ENCODE results near the gene TMEM201.

The TMEM201 gene

GRCh38 chr1:9595156-9595967, 6.7 kb downstream of the TMEM201 start:
- Histone ChIP-seq H3K27ac (ENCODE audit: low read depth, low read length) (no peak overlapping the region), H3F3A (ENCODE audit: control insufficient read depth, insufficient read depth) (no peaks in the 10 kb centered on the region), H3K4me2 (ENCODE audit: low read length) (no peak overlapping the region), H4K20me1 (ENCODE audit: control insufficient read depth, insufficient read depth, low read depth, low read length) (peaks cover 23% of the 10 kb centered on the region), H3K4me1 (ENCODE audit: control insufficient read depth, low read length) (peaks cover 37% of the 10 kb centered on the region), H3K9me3 (ENCODE audit: control insufficient read depth, insufficient read depth, low read length) (no peaks in the 10 kb centered on the region), H3K79me2 (ENCODE audit: control insufficient read depth, low read length) (peaks cover 65% of the 10 kb centered on the region), H3K27me3 (ENCODE audit: control insufficient read depth, low read length) (no peaks in the 10 kb centered on the region), H3K36me3 (ENCODE audit: control insufficient read depth, low read length) (peaks cover 46% of the 10 kb centered on the region), H3K9me2 (replicated peaks; ENCODE audit: control insufficient read depth, low read length) (no peaks in the 10 kb centered on the region), H3K4me3 (ENCODE audit: low read length) (no peak overlapping the region)
- TF ChIP-seq, protein P1, sequence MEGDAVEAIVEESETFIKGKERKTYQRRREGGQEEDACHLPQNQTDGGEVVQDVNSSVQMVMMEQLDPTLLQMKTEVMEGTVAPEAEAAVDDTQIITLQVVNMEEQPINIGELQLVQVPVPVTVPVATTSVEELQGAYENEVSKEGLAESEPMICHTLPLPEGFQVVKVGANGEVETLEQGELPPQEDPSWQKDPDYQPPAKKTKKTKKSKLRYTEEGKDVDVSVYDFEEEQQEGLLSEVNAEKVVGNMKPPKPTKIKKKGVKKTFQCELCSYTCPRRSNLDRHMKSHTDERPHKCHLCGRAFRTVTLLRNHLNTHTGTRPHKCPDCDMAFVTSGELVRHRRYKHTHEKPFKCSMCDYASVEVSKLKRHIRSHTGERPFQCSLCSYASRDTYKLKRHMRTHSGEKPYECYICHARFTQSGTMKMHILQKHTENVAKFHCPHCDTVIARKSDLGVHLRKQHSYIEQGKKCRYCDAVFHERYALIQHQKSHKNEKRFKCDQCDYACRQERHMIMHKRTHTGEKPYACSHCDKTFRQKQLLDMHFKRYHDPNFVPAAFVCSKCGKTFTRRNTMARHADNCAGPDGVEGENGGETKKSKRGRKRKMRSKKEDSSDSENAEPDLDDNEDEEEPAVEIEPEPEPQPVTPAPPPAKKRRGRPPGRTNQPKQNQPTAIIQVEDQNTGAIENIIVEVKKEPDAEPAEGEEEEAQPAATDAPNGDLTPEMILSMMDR (IDR thresholded peaks at IDR 0.05; ENCODE audit: low read depth, low read length, poor library complexity, severe bottlenecking), result no peak
- no peak for TF ChIP-seq EZH2phosphoT487 (IDR thresholded peaks at IDR 0.05; ENCODE audit: borderline replicate concordance, low read length)

GRCh38 chr1:9595968-9596340, 7.2 kb downstream of the TMEM201 start:
- Histone ChIP-seq H3K4me2 (ENCODE audit: low read length) (no peak overlapping the region), H3K4me1 (ENCODE audit: control insufficient read depth, low read length) (peaks cover 31% of the 10 kb centered on the region), H4K20me1 (ENCODE audit: control insufficient read depth, insufficient read depth, low read depth, low read length) (peaks cover 19% of the 10 kb centered on the region), H3K9me2 (replicated peaks; ENCODE audit: control insufficient read depth, low read length) (no peaks in the 10 kb centered on the region), H3K4me3 (ENCODE audit: low read length) (no peak overlapping the region), H3K36me3 (ENCODE audit: control insufficient read depth, low read length) (peaks cover 52% of the 10 kb centered on the region), H3K27ac (ENCODE audit: low read depth, low read length) (no peak overlapping the region), H3F3A (ENCODE audit: control insufficient read depth, insufficient read depth) (no peaks in the 10 kb centered on the region), H3K27me3 (ENCODE audit: control insufficient read depth, low read length) (no peaks in the 10 kb centered on the region), H3K9me3 (ENCODE audit: control insufficient read depth, insufficient read depth, low read length) (no peaks in the 10 kb centered on the region), H3K79me2 (ENCODE audit: control insufficient read depth, low read length) (peaks cover 59% of the 10 kb centered on the region)
- TF ChIP-seq EZH2phosphoT487 (IDR thresholded peaks at IDR 0.05; ENCODE audit: borderline replicate concordance, low read length), result no peak
- TF ChIP-seq, protein P1 (IDR thresholded peaks at IDR 0.05; ENCODE audit: low read depth, low read length, poor library complexity, severe bottlenecking), result no peak

GRCh38 chr1:9596415-9597123, 7.9 kb downstream of the TMEM201 start:
- H3K4me2 ChIP-seq (ENCODE audit: low read length), result no peak overlapping the region
- H3K4me1 ChIP-seq (ENCODE audit: control insufficient read depth, low read length), result peaks cover 25% of the 10 kb centered on the region
- H3F3A ChIP-seq (ENCODE audit: control insufficient read depth, insufficient read depth), result no peaks in the 10 kb centered on the region
- H4K20me1 ChIP-seq (ENCODE audit: control insufficient read depth, insufficient read depth, low read depth, low read length), result peaks cover 18% of the 10 kb centered on the region
- peaks cover 53% of the 10 kb centered on the region for H3K36me3 ChIP-seq (ENCODE audit: control insufficient read depth, low read length)
- H3K9me3 ChIP-seq (ENCODE audit: control insufficient read depth, insufficient read depth, low read length), result no peaks in the 10 kb centered on the region
- H3K4me3 ChIP-seq (ENCODE audit: low read length), result no peak overlapping the region
- H3K9me2 ChIP-seq (replicated peaks; ENCODE audit: control insufficient read depth, low read length), result no peaks in the 10 kb centered on the region
- peaks cover 53% of the 10 kb centered on the region for H3K79me2 ChIP-seq (ENCODE audit: control insufficient read depth, low read length)
- H3K27me3 ChIP-seq (ENCODE audit: control insufficient read depth, low read length), result no peaks in the 10 kb centered on the region
- TF ChIP-seq, protein P1 (IDR thresholded peaks at IDR 0.05; ENCODE audit: low read depth, low read length, poor library complexity, severe bottlenecking), result no peak
- no peak for TF ChIP-seq EZH2phosphoT487 (IDR thresholded peaks at IDR 0.05; ENCODE audit: borderline replicate concordance, low read length)
- H3K27ac ChIP-seq (ENCODE audit: low read depth, low read length), result no peak overlapping the region

Data from DOHH2 (cell line).